ENCODE data around the gene PGAM2.

Gene PGAM2

GRCh38 chr7:44062180-44062902 lies 3.0 kb downstream of the PGAM2 start:
- no peaks in the 10 kb centered on the region for H3K9me3 ChIP-seq (replicated peaks in 1 of 11)
- peaks cover 53 to 72% (median 57%) of the 10 kb centered on the region in 11 experiments for H3K36me3 ChIP-seq
- no peak overlapping the region for H3K4me3 ChIP-seq
- peaks cover 12 to 71% (median 58%) of the 10 kb centered on the region in 10 experiments for H3K4me1 ChIP-seq
- H3K27me3 ChIP-seq, result no peaks in the 10 kb centered on the region
- H3K9ac ChIP-seq, result no peak overlapping the region
- H4K20me1 ChIP-seq, result peaks cover 7 to 100% (median 53%) of the 10 kb centered on the region in 11 experiments; a peak in 21 of 22 replicates
- 0 out of 22 replicates have a peak overlapping the region, but pooled peaks of 2 of the 11 experiments have one; percentile 0 to 82 for H3K4me2 ChIP-seq
- no peak for TF ChIP-seq Cebpa-rat (IDR thresholded peaks at IDR 0.05)
- H3K27ac ChIP-seq, result peak overlapping the region in 1 of 11 experiments; percentile 25; a peak in 3 of 22 replicates

GRCh38 chr7:44061645-44062179 lies 3.7 kb downstream of the PGAM2 start:
- Histone ChIP-seq H3K27ac (peak overlapping the region in 3 of 11 experiments; percentile 5 to 25 (median 10); a peak in 2 of 22 replicates), H3K36me3 (peaks cover 59 to 78% (median 64%) of the 10 kb centered on the region in 11 experiments), H3K4me2 (0 out of 22 replicates have a peak overlapping the region, but pooled peaks of 2 of the 11 experiments have one; percentile 0 to 82), H3K9me3 (replicated peaks in 1 of 11) (no peaks in the 10 kb centered on the region), H3K4me3 (no peak overlapping the region), H3K9ac (0 out of 22 replicates have a peak overlapping the region, but pooled peaks of 1 of the 11 experiments have one; percentile 4), H3K27me3 (no peaks in the 10 kb centered on the region), H3K4me1 (peaks cover 18 to 77% (median 63%) of the 10 kb centered on the region in 10 experiments), H4K20me1 (peaks cover 7 to 100% (median 59%) of the 10 kb centered on the region in 11 experiments; a peak in 21 of 22 replicates)
- no peak for TF ChIP-seq Cebpa-rat (IDR thresholded peaks at IDR 0.05)

- TF ChIP-seq Cebpa-rat (IDR thresholded peaks at IDR 0.05), result no peak
- peaks cover 24 to 76% (median 61%) of the 10 kb centered on the region in 10 experiments for H3K4me1 ChIP-seq
- peak overlapping the region in 3 of 11 experiments; percentile 10 to 77 (median 57); a peak in 2 of 22 replicates for H3K27ac ChIP-seq
- peaks cover 66 to 84% (median 70%) of the 10 kb centered on the region in 11 experiments for H3K36me3 ChIP-seq
- H3K4me2 ChIP-seq, result peak overlapping the region in 5 of 11 experiments; percentile 80 to 88 (median 82); a peak in 7 of 22 replicates
- no peak overlapping the region for H3K4me3 ChIP-seq
- H3K9ac ChIP-seq, result peak overlapping the region in 1 of 11 experiments; percentile 59; a peak in 1 of 22 replicates
- H4K20me1 ChIP-seq, result peaks cover 7 to 100% (median 66%) of the 10 kb centered on the region in 11 experiments; a peak in 21 of 22 replicates
- no peaks in the 10 kb centered on the region for H3K27me3 ChIP-seq
- H3K9me3 ChIP-seq (replicated peaks in 1 of 11), result no peaks in the 10 kb centered on the region
Observed at GRCh38 chr7:44060948-44061644, 4.3 kb downstream of the PGAM2 start.

GRCh38 chr7:44060091-44060947 lies 5.0 kb downstream of the PGAM2 start:
- H3K9ac ChIP-seq, result peak overlapping the region in 5 of 11 experiments; percentile 28 to 72 (median 59); a peak in 8 of 22 replicates
- H3K4me2 ChIP-seq, result peak overlapping the region in 8 of 11 experiments; percentile 68 to 88 (median 82); a peak in 15 of 22 replicates
- H3K36me3 ChIP-seq, result peaks cover 73 to 92% (median 78%) of the 10 kb centered on the region in 11 experiments
- H4K20me1 ChIP-seq, result peaks cover 7 to 100% (median 73%) of the 10 kb centered on the region in 11 experiments; a peak in 21 of 22 replicates
- 0 out of 22 replicates have a peak, but pooled peaks cover 0 to 3% (median 0%) of the 10 kb centered on the region in 11 experiments for H3K9me3 ChIP-seq (replicated peaks in 1 of 11)
- H3K4me3 ChIP-seq, result no peak overlapping the region
- H3K4me1 ChIP-seq, result peaks cover 26 to 68% (median 53%) of the 10 kb centered on the region in 10 experiments
- no peaks in the 10 kb centered on the region for H3K27me3 ChIP-seq
- peak overlapping the region in 5 of 11 experiments; percentile 15 to 77 (median 57); a peak in 8 of 22 replicates for H3K27ac ChIP-seq
- TF ChIP-seq Cebpa-rat (IDR thresholded peaks at IDR 0.05), result no peak

- Histone ChIP-seq H4K20me1 (peaks cover 7 to 100% (median 74%) of the 10 kb centered on the region in 11 experiments; a peak in 21 of 22 replicates), H3K9me3 (replicated peaks in 1 of 11) (0 out of 22 replicates have a peak, but pooled peaks cover 0 to 5% (median 0%) of the 10 kb centered on the region in 11 experiments), H3K27me3 (no peaks in the 10 kb centered on the region), H3K36me3 (peaks cover 82 to 100% (median 85%) of the 10 kb centered on the region in 11 experiments), H3K4me3 (peak overlapping the region in 1 of 10 experiments; percentile 23; a peak in 1 of 20 replicates), H3K27ac (peak overlapping the region in 7 of 11 experiments; percentile 43 to 81 (median 74); a peak in 12 of 22 replicates), H3K4me1 (peaks cover 26 to 63% (median 50%) of the 10 kb centered on the region in 10 experiments), H3K9ac (peak overlapping the region in 8 of 11 experiments; percentile 12 to 72 (median 47); a peak in 9 of 22 replicates), H3K4me2 (peak overlapping the region in 9 of 11 experiments; percentile 58 to 88 (median 81); a peak in 17 of 22 replicates)
- no peak for TF ChIP-seq Cebpa-rat (IDR thresholded peaks at IDR 0.05)
Observed at GRCh38 chr7:44059219-44060090, 5.9 kb downstream of the PGAM2 start.

GRCh38 chr7:44058759-44059218 lies 6.6 kb downstream of the PGAM2 start:
- H3K27ac ChIP-seq, result peak overlapping the region in 8 of 11 experiments; percentile 19 to 81 (median 66); a peak in 14 of 22 replicates

More at GRCh38 chr7:44058759-44059218, 6.6 kb downstream of the PGAM2 start:
- peaks cover 7 to 100% (median 74%) of the 10 kb centered on the region in 11 experiments; a peak in 21 of 22 replicates for H4K20me1 ChIP-seq
- peaks cover 89 to 100% (median 92%) of the 10 kb centered on the region in 11 experiments for H3K36me3 ChIP-seq
- H3K9me3 ChIP-seq (replicated peaks in 1 of 11), result 0 out of 22 replicates have a peak, but pooled peaks cover 0 to 5% (median 0%) of the 10 kb centered on the region in 11 experiments
- H3K9ac ChIP-seq, result peak overlapping the region in 10 of 11 experiments; percentile 12 to 72 (median 38); a peak in 14 of 22 replicates
- peaks cover 26 to 63% (median 50%) of the 10 kb centered on the region in 10 experiments for H3K4me1 ChIP-seq
- H3K4me3 ChIP-seq, result peak overlapping the region in 4 of 10 experiments; percentile 5 to 27 (median 14); a peak in 3 of 20 replicates
- H3K27me3 ChIP-seq, result no peaks in the 10 kb centered on the region
- peak overlapping the region in 10 of 11 experiments; percentile 13 to 88 (median 80); a peak in 19 of 22 replicates for H3K4me2 ChIP-seq
- no peak for TF ChIP-seq Cebpa-rat (IDR thresholded peaks at IDR 0.05)
